NCI-H1436 treated with DMSO at 0.1 percent for 48 hours (cell line): Measurements from ENCODE around the gene CYP51A1.
A peak's percentile ranks its signal among the peaks of the same experiment; 100 is the strongest.
"Not testable (repeated sequence)": the region's sequence is repeated elsewhere in the genome, so short reads cannot be mapped to it uniquely, and the experiment has no call there.

Source experiments
- DNase-seq: peaks from one replicate; lab custom pipeline; 2025; lab: John Stamatoyannopoulos, UW

CYP51A1 gene

DNA sequence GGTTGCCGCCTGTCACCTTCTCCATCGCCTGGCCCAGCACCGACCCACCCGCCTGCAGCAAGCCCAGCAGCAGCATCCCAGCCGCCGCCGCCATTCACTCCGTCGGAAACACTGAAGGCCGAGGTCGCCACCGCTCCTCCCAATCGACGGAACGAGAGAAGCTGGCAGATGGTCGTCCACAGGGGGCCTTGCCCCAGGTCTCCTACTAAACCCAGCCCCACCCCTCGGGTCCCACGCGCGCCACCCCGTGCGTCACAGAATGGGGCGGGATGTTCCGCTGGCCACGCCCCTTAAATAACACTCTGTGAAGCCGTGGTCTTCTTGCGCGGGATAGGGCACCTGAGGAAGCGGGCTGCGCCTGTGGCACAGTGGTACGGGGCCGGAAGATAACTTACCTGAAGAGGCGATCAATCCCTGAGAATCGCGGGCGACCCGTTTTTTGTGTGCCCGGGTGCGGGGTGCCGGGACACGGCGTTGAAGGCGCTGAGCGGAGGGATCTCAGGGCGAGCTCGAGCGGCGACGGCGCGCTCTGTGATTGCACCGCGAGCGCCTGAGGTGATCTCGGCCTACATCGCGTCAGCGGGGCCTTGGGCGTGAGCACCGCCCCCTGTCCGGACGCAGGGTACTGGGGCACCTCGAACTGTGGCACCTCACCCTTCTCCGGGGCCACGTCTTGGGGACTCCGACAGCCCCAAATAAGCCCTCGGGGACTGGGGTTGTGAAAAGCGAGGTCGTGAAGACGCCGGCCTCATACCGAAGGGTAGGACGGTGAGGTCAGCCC, at the start of gene CYP51A1:
CYP51A1 (minus strand) TSS at position 207 of the 781 bp plus-strand sequence; CDS start at position 94, 113 bp downstream.
- DNase-seq, result peak; percentile 82

DNA sequence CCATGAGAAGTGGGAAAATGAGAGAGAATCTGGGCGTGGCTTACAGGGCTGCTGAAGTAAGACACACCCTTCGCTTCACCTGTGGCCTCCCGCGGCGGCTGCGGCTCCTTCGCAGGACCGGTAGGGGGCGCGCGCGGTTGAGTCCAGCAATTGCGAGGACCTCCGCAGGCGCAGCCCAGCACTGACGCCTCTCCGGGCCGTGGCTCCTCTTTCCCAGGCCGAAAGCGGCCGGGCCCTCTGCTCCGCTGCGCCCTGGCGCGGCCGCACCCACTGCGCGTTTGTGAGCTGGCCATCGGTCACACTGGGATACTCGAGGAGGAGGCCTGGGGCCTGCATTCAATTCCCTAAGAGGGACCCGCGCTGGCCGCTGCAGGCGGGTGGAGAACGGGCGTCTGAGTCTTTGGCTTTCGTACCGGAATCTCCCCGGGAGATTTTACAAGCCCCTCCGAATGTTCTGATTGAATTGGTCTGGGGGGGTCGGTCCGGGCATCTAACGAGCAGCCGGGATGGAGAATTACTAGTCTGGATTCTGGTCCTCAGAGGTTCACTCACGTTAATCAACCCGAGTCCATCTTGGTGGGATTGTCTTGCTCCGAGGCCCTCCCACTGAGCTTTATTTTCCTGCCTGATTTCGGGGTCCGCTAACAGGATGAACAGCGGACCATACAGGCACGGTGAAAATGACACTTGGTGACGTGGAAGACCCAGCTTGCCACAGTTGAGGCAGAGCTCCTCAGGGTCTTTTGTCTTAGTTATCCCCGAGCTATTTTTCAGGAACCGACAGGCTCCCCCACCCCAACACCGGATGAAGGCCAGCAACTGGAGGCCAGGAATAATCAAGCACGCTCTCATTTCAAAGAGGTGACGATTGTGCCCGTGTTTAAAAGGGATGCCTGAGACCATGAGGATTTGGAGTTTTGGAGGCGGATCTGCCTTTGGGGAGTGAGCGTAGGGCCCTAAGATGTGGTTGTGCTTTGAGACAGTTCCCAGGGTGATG, 44.9 kb upstream of the CYP51A1 start, which contains the start of gene LRRD1:
LRRD1 (minus strand) TSS at position 215 of the 997 bp plus-strand sequence. CDS start 13,940 bp downstream, outside the sequence.
- peak; percentile 20 for DNase-seq

DNA sequence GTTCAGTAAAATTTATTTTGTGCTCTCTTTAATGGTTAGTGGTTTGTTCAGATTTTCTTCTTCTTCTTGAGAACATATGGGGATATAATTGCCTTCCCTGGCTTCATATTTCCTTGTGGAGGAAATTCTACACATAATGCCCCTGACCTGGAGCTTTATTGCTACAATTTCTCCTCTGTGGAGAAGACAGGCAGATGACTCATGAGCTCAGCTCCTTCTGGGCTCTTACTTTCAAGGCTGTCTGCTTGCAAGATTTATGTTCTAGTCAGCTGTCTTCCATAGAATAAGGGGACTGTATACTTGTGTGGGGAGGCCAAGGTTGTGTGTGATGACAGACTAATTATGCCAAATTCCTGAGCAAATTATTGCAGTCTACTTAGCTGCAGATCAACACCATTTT, 43.1 kb upstream of the CYP51A1 start:
- no peak for DNase-seq

DNA sequence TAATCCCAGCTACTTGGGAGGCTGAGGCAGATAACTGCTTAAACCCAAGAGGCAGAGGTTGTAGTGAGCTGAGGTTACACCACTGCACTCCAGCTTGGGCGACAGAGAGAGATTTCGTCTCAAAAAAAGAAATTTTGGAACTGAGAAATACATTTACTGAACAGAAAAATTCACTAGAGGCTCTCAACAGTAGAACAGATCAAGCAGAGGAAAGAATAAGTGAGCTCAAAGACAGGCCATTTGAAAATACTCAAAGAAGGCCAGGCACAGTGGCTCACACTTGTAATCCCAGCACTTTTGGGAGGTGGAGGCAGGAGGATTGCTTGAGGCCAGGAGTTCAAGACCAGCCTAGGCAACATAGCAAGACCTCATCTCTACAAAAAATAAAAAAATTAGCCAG, 35.3 kb upstream of the CYP51A1 start:
- DNase-seq, result not testable (repeated sequence)

DNA sequence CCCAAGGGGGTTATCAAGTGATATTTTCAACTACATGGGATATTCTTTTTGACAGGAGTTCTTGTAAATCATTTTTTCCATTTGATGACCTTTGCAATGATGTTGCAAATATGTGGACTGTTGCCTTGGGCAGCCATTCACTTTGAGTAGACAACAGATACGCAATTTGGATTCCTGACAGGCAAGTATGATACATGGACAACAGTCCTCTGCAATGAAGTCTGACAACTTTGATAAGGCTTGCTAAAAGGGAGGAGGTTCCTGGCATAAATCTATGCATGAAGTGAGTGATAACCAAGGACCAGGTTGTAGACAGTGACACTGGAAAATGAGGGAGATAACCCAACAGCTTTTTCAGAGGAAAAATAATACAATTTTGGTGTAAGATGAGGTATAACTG, 27.0 kb upstream of the CYP51A1 start:
- no peak for DNase-seq

DNA sequence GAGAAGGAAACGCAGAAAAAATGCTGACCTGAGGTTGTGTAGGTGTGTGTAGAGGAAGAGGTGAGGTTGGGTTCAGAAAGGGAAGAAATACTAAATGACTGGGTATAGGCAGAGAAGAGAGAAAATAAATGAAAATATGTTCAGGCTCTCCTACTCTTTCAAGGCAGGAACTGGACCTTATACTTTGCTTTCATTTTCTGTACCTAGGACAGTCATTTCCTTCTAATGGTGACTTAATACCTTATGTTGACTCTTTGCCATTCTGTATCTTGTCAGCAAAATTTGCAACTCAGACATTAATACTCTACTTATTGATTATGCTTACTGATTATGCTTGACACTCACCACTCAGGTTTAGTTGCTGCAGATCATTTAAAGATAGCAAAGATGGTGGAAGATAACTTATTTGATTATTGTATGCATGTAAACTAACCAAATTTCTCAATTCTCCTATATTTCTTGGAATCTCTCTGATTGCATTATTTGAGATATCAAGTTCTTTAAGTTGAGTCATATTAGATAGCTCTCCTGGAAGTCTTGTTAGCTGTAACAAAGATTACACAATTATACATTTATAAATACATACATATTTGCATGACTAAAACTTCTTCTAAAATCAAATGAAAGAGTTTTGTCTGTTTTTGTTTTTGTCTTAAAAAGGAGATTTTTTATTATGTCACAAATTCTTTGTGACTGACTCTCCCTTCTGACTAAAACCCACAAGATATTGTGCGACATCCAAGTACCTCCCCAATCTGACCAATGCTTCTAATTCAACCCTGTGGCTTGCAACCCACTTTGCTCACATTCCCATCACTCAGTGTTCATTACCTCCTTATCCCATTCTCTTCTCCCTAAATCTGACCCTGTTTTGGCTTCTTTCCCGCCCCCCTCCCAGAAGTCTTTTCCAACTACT, 24.6 kb upstream of the CYP51A1 start:
- no peak for DNase-seq

DNA sequence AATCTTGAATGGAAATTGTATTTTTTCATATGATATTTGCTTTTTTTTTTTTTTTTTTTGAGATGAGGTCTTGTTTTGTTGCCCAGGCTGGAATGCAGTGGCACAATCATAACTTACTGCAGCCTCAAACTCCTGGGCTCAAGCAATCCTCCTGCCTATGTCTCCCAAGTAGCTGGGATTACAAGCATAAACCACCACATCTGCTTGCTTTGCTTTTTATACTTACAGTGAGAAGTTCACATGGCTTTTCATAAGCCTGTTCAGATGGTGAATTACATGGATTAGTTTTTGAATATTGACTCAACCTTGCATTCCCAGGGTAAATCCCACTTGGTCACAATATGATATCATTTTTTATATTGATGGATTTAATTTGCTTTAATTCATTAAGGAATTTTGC, 22.7 kb upstream of the CYP51A1 start:
- DNase-seq, result no peak

DNA sequence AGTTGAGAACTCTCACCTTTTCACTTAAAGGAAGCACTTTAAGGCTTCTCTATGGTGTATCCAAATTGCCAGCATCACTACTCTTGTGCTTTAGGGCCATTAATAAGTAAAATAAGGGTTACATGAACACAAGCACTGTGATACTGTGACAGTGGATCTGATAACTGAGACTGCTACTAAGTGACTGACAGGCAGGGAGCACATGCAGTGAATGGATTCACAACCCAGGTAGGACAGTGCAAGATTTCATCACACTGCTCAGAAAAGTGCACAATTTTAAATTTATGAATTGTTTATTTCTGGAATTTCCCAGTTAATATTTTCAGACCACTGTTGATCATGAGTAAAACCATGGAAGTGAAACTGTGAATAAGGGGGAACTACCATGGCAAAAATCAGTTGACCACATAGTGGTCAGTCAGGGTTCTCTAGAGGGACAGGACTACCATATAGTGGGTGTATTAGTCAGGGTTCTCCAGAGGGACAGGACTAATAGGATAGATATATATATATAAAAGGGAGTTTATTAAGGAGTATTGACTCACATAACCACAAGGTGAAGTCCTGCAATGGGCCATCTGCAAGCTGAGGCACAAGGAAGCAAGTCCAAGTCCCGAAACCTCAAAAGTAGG, 20.9 kb upstream of the CYP51A1 start:
- no peak for DNase-seq

DNA sequence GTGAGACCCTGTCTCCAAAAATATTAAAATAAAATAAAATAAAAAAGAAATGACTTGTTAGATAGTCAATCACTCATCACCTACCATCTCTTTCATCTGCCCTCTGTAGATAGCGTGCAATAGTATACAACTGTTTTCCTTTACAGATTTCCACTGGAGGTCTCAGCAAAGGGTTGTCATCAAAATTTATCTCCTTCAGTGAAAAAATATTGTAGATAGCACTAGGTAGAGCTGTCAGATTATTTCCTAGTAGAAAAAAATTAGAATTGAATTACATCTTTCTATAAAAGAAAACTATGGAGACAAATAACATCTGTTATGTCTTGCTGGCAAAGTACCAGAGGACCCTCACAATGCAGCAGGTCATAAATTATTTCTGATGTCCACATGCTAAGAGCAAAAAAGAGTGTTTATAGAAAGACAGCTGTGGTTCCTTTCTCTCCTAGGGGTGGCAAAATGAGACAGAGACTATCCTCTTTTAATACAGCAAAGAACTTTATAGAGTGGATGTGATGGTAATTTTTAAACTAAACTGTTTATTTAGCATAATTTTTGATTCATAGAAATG, 16.3 kb upstream of the CYP51A1 start:
- no peak for DNase-seq

DNA sequence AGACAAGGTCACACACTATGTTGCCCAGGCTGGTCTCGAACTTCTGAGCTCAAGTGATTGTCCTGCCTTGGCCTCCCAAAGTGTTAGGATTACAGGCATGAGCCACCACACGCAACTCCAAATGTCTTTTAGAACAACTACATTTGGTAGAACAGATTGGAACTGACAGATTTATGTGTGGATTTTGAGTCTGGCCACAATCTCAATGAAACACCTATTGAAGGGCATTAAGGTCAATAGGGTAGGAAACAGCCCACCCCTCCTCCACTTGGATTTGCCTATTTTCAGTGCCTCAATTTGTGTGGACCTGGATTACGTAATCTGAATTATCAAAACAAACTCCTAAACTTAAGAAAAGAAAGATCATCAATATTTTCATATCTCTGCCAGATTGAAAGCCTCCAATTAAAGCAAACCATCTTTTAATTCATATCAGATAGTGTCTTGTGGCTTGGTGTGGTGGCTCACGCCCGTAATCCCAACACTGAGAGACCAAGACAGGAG, 15.5 kb upstream of the CYP51A1 start:
- no peak for DNase-seq

DNA sequence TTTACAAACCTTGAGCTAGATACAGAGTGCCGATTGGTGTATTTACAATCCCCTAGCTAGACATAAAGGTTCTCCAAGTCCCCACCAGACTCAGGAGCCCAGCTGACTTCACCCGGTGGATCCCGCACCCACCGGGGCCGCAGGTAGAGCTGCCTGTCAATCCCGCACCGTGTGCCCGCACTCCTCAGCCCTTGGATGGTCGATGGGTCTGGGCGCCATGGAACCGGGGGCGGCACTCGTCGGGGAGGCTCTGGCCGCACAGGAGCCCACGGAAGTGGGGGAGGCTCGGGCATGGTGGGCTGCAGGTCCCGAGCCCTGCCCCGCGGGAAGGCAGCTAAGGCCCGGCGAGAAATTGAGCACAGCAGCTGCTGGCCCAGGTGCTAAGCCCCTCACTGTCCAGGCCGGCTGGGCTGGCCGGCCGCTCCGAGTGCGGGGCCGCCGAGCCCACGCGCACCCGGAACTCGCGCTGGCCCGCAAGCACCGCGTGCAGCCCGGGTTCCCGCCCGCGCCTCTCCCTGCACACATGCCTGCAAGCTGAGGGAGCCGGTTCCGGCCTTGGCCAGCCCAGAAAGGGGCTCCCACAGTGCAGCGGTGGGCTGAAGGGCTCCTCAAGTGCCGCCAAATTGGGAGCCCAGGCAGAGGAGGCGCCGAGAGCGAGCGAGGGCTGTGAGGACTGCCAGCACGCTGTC, 9.1 kb upstream of the CYP51A1 start:
- DNase-seq, result not testable (repeated sequence)

DNA sequence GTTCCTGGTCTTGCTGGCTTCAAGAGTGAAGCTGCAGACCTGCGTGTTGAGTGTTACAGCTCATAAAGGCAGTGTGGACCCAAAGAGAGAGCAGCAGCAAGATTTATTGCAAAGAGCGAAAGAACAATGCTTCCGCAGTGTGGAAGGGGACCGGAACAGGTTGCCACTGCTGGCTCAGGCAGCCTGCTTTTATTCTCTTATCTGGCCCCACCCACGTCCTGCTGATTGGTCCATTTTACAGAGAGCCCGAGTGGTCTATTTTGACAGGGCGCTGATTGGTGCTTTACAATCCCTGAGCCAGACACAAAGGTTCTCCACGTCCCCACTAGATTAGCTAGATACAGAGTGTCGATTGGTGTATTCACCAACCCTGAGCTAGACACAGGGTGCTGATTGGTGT, 8.5 kb upstream of the CYP51A1 start:
- DNase-seq, result not testable (repeated sequence)

DNA sequence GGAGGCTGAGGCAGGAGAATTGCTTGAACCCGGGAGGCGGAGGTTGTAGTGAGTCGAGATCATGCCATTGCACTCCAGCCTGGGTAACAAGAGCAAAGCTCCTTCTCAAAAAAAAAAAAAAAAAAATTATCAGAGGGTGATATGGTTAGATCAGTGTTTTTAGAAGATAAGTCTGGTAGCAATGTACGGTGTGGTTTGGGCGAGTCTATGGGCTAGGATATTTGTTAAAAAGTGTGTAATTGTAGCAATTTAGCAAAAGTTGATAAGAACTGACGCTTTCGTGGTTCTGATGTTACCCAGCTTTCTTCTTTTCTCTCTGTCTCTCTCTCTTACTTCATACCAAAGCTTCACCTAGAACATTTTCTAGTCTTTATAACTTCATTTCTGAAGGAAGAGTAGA, 6.9 kb upstream of the CYP51A1 start:
- no peak for DNase-seq

DNA sequence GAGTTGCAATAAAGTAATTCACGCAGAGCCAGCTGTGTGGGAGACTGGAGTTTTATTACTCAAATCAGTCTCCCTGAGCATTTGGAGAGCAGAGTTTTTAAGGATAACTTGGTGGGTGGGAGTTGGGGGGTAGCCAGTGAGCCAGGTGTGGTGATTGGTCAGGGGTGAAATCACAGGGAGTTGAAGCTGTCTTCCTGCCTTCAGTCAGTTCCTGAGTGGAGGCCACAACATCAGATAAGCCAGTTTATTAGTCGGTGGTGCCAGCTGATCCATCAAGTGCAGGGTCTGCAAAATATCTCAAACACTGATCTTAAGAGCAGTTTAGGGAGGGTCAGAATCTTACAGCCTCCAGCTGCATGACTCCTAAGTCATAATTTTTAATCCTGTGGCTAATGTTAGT, 3.3 kb upstream of the CYP51A1 start:
- no peak for DNase-seq

DNA sequence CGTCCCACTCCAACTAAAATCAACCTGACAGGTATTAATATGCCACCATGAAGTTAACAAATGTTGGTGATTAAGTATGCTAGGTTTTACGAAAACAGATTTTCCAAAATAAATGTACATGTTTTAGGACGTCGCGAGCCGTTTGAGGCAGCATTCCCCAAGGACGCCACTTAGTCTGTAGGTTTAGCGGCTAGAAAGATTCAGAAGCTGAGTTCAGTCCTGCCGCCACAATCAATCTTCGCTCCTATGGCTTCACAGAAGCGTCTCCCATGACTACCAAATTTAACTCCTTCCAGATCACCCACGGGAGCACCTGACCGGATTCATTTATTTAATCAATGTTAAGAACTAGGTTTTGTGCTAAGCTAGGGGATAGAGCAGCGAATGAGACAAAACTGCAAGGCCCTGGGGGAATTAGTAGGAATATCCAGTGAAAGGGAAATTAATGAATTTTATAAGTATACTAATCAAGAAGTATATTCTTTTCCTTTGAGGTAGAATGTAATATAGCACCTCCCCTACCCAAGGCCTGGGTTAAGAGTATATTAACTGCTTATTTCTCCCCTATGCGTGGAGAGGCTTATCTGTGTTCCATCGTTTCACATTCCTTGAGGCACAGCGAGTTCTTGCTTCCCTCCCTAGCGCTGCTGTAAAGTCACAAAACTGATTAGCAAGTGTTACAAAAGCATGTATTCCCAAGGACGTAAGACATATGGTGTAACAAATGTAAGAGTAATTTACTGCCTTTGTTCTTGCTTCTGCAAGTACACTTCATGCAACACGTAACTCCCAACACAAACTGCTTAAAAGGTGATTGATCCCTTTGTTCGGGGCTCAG, 994 bp upstream of the CYP51A1 start:
- no peak for DNase-seq

DNA sequence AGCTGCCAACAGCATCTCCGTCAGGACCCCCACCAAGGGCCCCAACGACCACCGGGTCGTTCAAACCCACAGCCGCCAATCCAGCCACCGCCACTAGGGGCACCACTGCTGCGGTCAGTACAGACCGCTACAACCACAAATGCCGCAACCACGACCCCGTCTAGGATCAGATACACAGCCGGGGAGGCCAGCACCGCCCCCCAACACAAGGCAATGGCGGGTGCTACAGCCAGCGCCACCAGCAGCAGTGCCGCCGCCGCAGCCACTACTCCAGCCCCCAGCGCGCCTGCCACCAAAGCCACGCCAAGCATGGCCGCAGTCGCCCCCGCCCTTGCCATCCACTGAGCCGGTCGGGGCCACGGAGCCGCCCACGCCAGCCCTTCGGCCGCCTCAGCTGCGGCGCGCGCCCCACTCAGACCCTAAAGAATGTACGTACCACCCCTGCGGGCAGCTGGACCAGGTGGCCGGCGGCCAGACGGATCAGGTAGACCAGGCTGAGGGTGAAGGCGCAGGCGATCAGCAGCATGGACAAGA, 473 bp downstream of the CYP51A1 start:
- no peak for DNase-seq

DNA sequence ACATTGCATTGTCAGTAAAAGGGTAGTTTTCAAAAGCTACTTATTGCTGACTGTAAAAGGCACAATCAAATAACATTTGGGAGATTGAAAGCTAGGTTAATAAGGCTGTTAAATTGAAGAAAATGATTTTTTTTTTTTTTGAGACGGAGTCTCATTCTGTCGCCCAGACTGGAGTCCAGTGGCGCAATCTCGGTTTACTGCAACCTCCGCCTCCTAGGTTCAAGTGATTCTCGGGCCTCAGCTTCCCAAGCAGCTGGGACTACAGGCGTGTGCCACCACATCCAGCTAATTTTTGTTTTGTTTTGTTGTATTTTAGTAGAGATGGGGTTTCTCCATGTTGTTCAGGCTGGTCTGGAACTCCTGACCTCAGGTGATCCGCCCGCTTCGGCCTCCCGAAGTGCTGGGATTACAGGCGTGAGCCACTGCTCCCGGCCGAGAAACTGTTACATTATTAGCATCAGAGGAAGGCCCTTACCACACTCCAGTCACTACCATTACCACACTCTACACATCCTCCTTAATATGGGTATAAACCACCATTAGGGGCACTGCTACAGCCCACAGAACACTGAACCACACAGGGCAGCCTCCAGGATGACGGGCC, 1.0 kb downstream of the CYP51A1 start:
- no peak for DNase-seq

DNA sequence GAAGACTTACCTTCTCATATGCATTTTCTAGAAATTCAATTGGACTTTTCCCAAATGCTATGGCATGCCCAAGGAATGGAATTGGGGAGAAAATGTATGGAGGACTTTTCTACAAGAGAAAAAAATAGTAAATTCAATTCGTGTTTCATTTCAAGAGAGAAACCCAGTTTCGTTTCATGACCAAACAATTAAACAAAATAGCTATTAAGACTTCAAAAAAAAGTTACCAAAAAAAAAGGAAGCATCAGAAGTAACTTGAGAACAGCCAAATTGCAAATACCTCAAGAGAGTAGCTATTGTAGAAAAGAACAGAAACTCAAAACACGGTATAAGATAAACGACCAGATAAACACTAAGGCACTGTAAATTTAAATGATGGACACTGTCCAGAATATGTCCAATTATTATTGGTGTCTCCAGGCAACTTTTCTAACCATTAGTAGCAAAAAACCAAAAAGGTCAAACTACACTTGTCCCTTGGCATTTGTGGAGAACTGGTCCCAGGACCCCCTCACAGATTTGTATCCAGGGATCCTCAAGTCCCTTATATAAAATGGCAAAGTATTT, 2.4 kb downstream of the CYP51A1 start:
- DNase-seq, result no peak
